GM21786 (cell line): ENCODE results near the gene PPP2R3B.
"Not testable (repeated sequence)": the region's sequence is repeated elsewhere in the genome, so short reads cannot be mapped to it uniquely, and the experiment has no call there.

Experiments used
- ATAC-seq: cut with Tn5 transposase; IDR thresholded peaks from one replicate; pipeline ENCODE4 v1.9.1; 2021; ENCODE audit not compliant: unreplicated experiment

Gene PPP2R3B

GRCh38 chrX:320126-320783 lies 66.5 kb downstream of the PPP2R3B start:
- no peak for ATAC-seq

- ATAC-seq: no peak
These were observed 67.1 kb downstream of the PPP2R3B start for GRCh38 chrX:319579-320125.

- peak; percentile 80 for ATAC-seq
These were observed 67.7 kb downstream of the PPP2R3B start, which contains the start of gene GTPBP6 for GRCh38 chrX:318739-319578. Gene GTPBP6 (minus strand): TSS chrX:318796. CDS start chrX:318787, 9 bp downstream.

GRCh38 chrX:318068-318738 lies 68.5 kb downstream of the PPP2R3B start:
- peak; percentile 61 for ATAC-seq

- ATAC-seq: no peak
These were observed 69.2 kb downstream of the PPP2R3B start for GRCh38 chrX:317424-318067.

GRCh38 chrX:316351-317325 lies 70.1 kb downstream of the PPP2R3B start:
- no peak for ATAC-seq

- no peak for ATAC-seq
These were observed 71.7 kb downstream of the PPP2R3B start for GRCh38 chrX:314781-315595.

- no peak for ATAC-seq
These were observed 72.7 kb downstream of the PPP2R3B start for GRCh38 chrX:314049-314448.

GRCh38 chrX:313546-313945 lies 73.2 kb downstream of the PPP2R3B start:
- no peak for ATAC-seq

GRCh38 chrX:312621-313331 lies 73.9 kb downstream of the PPP2R3B start:
- no peak for ATAC-seq

- ATAC-seq: no peak
These were observed 75.3 kb downstream of the PPP2R3B start for GRCh38 chrX:311156-312129.

GRCh38 chrX:310621-311155 lies 76.0 kb downstream of the PPP2R3B start:
- no peak for ATAC-seq

GRCh38 chrX:308821-309520 lies 77.7 kb downstream of the PPP2R3B start:
- ATAC-seq: no peak

- no peak for ATAC-seq
These were observed 79.2 kb downstream of the PPP2R3B start for GRCh38 chrX:307261-308111.

GRCh38 chrX:306614-307251 lies 80.0 kb downstream of the PPP2R3B start:
- ATAC-seq: not testable (repeated sequence)
